NB4 (cell line): ENCODE data around the gene AGAP1.

Experiments used
- MYC ChIP-seq: IDR thresholded peaks from 2 replicates; pipeline ENCODE4 v1.6.1; 2011; ENCODE audit warnings: low read depth, low read length
- POLR2A ChIP-seq: IDR thresholded peaks from 2 replicates; pipeline ENCODE4 v1.6.1; 2011; ENCODE audit warnings: mild to moderate bottlenecking; ENCODE audit not compliant: insufficient read length; ENCODE audit errors: extremely low read depth
- TF ChIP-seq, protein P1 (sequence below): IDR thresholded peaks from one replicate; pipeline ENCODE4 v1.5.1; 2012; ENCODE audit warnings: low read depth, low read length

GRCh38 chr2:236175548-236176150 lies 681.8 kb downstream of the AGAP1 start:
- TF ChIP-seq POLR2A (no peak), MYC (no peak)
- TF ChIP-seq, protein P1, sequence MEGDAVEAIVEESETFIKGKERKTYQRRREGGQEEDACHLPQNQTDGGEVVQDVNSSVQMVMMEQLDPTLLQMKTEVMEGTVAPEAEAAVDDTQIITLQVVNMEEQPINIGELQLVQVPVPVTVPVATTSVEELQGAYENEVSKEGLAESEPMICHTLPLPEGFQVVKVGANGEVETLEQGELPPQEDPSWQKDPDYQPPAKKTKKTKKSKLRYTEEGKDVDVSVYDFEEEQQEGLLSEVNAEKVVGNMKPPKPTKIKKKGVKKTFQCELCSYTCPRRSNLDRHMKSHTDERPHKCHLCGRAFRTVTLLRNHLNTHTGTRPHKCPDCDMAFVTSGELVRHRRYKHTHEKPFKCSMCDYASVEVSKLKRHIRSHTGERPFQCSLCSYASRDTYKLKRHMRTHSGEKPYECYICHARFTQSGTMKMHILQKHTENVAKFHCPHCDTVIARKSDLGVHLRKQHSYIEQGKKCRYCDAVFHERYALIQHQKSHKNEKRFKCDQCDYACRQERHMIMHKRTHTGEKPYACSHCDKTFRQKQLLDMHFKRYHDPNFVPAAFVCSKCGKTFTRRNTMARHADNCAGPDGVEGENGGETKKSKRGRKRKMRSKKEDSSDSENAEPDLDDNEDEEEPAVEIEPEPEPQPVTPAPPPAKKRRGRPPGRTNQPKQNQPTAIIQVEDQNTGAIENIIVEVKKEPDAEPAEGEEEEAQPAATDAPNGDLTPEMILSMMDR = no peak
